Activated naive CD4-positive, alpha-beta T cell (primary cell): ENCODE measurements around the gene MOB1A.
"Not testable (repeated sequence)": the region's sequence is repeated elsewhere in the genome, so short reads cannot be mapped to it uniquely, and the experiment has no call there.

Experiments used
- DNase-seq, 4 experiments: peaks; one replicate each; lab custom pipeline; 2025; lab: John Stamatoyannopoulos, UW

Gene MOB1A

GRCh38 chr2:74148457-74149246 lies 30.0 kb downstream of the MOB1A start:
- DNase-seq, result no peak

DNA sequence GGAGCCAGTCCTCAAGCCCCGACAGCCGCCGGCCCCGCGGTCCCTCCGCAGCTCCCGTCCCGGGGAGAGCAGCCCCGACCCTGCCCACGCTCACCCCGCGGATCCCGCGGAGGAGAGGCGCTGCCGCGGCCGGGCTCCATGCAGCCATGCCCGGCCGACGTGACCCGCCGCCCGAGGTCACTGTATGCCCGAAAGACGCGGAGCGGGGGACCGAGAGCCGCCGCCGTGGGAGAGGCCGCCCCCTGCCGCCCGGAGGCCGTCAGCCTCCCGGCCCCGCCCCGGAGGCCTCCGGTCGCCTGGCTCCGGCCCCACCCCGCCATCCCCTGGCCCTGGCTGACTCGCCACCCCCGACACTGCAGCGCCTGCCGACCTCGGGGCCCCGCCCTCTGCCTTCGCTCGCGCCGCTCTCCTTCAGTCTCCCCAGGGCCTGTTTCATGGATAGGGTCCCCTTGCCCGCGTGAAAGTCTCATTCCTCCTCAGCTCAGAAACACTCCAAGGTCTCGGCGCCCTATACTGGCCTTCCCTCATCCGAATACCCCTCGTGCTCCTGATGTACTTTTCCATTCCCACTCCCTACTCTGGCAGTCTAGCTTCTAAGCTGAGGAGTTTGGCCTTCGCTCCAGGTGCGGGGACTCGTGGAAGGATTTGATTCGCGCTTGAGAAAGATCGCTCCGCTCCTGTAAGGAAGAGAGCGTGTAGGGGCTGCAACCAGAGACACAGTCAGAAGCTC lies 30.8 kb downstream of the MOB1A start, which contains the start of gene BOLA3:
BOLA3 (minus strand) TSS at position 186 of the 730 bp plus-strand sequence; CDS start at position 148, 38 bp downstream.
- peak; percentile 45 to 77 (median 60) for DNase-seq

DNA sequence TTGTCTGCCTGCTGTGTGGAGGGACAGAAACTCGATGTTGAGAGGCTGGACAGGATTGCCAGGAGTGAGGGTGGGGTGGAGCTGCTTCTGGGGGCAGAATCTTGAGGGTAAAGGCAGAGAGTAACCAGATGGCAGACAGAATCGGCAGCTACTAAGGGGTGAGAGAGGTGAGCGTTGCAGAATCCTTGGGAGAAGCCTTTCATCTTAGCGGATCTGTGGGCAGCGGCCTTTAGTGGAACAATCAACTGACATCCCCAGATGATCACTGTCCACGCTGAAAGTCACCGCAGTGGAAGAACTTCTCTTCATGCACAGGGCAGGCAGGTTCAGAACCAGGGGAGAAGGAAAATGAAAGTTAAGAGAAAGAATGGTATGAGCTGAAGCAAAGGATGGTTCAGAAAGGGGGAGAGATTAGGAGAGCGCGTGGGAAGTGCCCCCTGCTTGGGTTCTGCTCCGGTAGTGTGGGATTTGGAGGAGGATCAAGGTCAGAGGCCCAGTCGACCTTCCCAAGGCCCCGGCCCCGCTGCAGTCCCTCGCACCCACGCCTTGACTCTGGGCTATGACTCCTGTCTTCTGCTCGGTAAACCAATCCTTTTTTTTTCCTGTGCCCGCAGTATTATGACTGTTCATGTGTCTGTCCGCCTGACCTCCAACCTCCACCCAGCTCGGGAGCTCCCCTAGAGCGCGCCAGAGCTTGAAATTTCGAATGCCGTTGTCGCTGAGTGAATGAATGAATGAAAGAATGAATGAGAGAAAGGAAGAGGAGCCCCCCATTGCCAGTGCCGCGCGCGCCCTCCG lies 31.6 kb downstream of the MOB1A start:
- DNase-seq, result no peak

DNA sequence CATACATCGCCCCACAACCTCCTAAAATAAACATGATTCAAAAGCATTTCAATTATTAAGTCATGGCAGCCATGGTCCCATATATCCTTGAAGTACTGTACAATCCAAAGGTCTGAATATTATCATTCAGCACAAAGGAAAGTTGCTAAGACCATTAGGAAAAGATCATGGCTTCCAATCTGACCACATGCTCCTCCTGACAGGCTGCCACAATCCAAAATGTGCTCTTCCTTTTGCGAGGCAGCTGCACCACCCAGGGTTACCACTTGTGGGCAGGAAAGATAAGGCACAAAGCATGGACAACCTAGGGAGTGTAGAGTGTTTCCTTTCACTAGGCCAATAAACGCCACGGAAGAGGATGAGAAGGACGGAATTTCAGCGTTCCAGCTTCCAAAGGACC lies 36.3 kb downstream of the MOB1A start:
- DNase-seq, result no peak

DNA sequence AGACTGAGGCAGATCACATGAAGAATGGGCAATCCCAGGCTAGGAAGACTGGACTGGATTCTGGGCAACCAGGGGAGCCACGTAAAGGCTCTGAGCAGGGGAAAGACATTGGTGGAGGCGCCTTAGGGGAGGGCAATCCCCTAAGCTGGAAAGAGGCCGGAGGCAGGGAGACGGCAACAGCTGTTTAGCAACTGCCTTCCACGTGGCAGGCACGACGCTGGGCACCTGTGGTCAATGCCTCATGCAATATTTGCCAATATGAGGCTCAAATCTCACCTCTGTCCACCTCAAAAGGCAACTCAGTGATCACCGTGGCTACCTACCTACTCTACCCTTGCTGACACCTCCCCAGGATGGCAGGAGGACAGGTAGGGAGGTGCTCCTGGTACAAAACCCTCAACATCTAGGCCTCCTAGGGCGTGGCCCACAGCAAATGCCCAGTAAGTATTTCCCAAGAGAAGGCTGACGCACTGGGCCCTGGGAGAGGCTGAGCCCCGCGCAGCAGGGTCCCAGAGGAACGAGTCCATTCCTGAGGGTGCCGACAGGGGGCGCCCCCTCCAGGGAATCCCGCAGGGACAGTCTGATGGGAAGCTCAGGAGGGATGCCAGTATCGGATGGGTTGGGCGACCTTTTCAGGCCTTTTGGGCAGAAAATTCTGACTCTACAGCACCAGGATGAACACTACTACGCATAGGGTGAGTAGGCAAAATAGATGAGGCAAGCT lies 39.9 kb downstream of the MOB1A start:
- DNase-seq, result no peak

- DNase-seq, result no peak
Observed at GRCh38 chr2:74137651-74138599, 40.8 kb downstream of the MOB1A start.

DNA sequence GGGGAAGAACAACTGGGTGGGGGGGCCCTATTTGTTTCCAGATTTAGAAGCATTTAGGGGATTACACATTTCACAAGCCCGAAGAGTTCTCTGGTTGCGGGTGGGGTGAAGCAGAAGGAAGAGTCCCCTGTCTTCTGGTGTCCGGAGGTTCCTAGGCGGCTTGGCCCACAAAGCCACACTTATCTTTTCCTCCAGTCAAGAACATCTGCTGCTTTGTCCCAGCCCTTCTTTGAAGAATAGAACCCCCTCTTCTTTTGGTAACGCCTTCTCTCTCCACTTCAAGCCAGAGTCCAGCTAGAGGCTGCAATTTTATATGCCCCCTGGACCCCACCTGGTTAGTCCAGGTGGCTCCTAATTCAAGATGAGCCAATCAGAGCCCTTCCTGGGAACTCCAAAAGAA lies 46.8 kb downstream of the MOB1A start:
- DNase-seq, result no peak

DNA sequence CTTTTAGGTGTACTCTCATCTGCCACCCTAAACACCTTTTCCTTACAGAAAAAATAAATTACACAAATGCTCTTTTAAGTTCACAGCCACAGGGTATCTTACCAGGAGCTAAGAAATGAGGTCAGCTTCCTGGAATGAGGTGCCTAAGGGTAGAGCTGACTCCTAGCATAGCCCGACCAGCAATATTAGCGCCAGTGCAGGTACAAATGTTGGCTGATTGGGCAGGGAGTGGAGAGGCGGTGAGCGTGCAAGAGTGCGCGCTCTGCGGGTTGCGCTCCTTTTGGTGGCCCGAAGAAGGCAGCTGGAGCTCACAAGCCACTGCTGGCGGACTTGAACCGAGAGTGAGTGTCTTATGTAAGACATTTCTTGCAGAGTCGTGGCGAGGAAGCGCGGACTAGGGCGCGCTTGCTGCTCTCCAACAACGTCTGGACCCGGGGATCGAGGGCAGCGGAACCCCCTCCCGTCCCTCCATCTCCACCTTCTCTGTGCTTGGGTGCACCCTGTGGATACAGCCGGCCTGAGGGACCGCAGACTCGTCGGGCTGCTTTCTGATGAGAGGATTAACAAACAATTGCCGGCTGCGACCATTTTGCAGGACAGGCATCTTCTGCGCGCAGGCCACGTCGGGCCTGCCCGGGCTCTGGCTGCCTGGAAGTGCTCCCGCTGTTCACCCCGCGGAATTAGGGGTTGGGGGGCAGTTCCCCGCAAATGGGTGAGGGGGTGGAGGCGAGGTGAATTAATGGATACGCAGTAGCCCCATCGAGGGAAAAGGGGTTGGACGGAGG lies 48.3 kb downstream of the MOB1A start:
- DNase-seq, result no peak

DNA sequence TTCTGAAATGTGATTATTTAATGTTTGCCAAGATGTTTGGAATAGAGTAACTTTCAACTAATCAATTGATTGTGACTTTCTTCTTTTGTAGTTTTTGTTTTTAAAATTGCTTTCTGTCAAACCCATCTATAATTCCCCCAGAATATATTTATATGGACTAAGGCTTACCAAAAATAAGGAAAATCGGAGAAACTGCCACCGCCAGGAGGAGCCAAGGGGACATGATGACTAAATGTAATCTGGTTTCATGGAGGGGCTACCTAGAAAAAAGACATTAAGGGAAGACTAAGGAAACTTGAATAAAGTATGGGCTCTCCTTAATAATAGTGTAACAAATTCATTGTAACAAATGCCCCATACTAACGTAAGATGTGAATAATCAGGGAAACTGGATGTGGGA lies 50.5 kb downstream of the MOB1A start:
- no peak for DNase-seq

DNA sequence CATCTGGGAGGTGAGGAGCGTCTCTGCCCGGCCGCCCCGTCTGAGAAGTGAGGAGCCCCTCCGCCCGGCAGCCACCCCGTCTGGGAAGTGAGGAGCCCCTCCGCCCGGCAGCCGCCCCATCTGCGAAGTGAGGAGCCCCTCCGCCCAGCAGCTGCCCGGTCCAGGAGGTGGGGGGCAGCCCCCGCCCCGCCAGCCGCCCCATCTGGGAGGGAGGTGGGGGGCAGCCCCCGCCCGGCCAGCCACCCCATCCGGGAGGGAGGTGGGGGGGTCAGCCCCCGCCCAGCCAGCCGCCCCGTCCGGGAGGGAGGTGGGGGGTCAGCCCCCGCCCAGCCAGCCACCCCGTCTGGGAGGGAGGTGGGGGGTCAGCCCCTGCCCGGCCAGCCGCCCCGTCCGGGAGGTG lies 54.7 kb downstream of the MOB1A start:
- not testable (repeated sequence) for DNase-seq

DNA sequence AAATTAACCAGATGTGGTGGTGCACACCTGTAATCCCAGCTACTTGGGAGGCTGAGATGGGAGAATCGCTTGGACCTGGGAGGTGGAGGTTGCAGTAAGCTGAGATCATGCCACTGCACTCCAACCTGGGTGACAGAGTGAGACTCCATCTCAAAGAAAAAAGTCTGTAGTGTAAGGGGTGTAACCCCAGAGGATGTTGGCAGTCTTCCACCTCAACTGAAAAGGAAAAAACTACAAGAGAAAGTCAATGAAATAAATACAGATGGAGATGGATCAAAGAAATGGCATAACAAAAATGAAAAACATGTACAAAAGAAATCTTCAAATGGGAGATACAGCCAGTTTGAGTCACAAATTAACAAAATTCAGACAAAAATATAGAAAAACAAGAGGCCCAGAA lies 56.8 kb downstream of the MOB1A start:
- DNase-seq, result not testable (repeated sequence)

DNA sequence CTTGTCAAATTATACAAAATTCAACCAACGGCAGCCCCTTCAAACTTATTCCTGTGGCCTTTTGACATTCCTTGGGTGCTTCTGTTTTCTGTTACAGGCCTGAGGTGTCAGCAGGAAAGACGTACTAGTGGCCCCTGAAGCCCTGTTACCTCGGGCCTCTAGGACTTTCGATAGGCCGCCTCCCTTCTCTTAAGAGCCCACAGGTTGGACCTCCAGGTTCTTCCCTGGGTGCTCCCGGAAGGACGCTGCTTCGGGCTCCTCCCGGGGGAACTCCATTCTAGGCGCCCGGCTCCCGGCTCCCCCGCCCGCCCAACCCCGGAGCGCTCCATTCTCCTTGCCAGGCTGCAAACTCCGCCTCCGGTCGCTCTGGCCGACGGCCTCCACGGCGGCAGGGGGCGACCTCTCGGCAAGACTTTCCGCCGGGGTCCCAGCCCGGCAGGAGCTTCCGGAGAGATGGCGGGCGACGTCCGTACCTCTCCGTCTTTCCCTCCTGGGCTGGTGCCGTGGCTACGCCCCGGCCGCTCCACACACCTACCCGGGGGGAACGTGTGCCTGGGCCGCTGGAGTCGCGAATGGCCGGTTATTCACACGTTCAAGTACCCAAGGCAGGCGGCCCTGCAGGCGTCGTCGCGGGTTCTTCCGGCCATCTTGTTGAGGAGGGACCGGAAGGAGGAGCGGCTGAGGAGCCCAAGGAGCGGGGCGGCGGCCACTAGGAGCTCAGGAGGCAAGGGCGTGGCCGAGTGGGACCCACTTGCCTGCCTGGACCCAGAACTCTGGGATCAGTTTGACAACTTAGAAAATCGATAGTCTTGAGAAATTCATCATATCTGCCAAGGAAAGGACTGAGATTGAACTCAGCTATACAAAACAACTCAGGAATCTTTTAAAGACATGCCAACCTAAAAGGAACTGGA lies 58.5 kb downstream of the MOB1A start:
- DNase-seq, result peak; percentile 64 to 82 (median 74)

GRCh38 chr2:74119339-74119738 lies 59.3 kb downstream of the MOB1A start:
- no peak for DNase-seq

DNA sequence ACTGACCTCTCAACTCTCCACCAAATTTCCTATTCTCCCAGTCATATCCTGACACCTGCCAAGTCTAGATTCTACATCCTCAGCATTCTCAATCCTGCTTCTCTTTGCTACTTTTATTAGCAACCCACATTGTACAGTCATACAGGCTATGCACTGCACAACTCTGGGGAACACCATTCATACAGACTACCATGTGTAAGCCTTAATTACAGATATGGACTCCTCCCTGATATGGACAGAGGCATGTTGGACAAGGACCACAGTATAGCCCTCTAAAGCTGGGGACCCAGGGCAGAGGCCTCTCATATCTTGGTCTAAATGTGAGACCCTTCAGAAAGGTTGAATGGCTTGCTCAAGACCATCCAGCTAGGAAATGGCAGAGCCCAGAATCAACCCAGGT lies 67.3 kb downstream of the MOB1A start:
- DNase-seq, result no peak

DNA sequence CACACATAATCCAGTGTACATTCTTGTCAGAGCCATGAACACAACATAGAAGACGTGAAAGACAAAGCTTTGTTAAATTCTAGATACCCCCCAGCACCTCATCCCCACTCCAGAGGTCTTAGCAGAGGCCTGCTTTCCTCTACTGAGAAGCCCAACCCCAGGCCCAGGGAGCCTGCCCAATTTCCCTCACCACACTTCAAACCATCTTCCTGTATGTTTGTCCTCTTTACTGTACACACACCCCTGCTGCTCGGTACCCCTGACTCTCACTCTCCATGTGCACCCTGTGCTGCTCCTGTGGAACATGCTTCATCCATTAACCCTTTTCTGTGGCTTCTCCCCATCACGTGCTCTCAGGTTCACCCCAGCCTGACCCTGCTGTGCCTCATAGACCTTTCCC lies 68.1 kb downstream of the MOB1A start:
- no peak for DNase-seq

DNA sequence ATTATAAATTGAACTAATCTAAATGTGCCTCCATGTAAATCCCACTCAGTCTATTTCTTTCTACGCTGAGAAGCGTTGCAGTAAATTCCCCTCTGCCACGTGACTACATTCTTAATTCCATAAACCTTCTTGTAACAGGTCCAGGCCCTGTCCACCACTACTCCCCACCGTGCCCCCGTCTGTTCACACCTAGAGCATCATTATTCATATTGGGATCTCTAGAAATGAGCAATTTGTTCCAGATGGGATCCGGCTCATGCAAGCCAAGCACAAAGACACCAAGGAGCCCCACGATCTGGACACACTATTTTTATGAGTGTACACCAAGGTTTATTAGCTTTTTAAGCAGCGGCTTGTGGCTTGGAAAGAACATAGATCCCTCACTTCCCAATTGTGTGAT lies 69.1 kb downstream of the MOB1A start:
- no peak for DNase-seq

- DNase-seq, result no peak
Observed at GRCh38 chr2:74107071-74107470, 71.6 kb downstream of the MOB1A start.

GRCh38 chr2:74105413-74105812 lies 73.3 kb downstream of the MOB1A start:
- DNase-seq, result no peak

- no peak for DNase-seq
Observed at GRCh38 chr2:74104839-74105238, 73.8 kb downstream of the MOB1A start.
